Measurements from ENCODE around the gene MYO10.
"Not testable (repeated sequence)": the region's sequence is repeated elsewhere in the genome, so short reads cannot be mapped to it uniquely, and the experiment has no call there.

The MYO10 gene

DNA sequence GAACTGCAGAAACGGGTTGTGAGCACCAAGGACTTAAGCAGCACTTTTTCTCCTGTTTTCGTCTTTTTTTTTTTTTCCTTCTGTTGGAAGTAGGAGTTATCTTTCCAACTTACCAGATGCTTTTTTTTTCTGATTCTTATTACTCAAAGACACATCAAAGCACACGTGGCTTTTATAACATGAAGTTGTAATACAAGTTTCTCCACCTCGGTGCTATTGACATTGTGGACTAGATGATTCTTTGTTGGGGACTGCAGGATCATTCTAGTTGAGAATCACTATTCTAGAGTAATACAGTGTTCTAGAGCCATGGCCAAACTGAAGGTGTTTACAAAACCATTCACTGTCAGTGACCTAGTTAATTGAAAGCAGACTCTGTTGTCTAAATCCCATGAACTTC lies 51.5 kb downstream of the MYO10 start:
- DNase-seq = no peak

DNA sequence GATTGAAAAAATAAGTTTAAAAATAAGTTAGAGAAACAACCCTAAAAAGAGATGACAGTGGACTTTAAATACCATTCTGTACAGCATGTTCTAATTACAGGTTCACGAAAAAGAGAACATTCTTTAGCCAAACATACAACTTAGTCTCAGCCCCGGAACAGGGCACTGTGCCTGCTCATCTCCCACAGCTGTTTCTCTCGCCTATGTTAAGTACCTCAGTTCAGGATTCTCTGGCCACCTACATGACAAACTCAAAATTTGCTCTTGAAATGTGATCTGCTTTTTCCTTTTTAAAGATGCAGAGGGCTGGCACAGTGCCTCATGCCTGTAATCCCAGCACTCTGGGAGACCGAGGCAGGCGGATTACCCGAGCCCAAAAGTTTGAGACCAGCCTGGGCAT lies 52.3 kb downstream of the MYO10 start:
- DNase-seq = no peak

DNA sequence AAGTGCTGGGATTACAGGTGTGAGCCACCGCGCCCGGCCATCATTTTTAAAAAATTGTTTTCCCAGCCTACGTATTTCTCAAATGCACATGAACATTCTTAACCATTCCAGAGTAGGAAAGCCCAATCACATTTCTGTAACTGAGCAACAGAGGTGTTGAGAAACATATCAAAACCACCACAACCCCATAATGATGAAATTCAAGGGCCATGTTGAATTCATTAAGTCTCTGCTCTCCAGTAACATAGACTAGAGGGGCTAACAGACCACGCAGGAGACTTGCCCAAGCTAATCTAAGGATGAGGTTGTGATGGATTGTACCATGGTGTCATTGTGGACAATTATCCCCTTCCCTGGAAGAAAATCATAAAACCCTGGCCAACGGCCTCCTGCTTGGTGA lies 52.9 kb downstream of the MYO10 start:
- no peak for DNase-seq

DNA sequence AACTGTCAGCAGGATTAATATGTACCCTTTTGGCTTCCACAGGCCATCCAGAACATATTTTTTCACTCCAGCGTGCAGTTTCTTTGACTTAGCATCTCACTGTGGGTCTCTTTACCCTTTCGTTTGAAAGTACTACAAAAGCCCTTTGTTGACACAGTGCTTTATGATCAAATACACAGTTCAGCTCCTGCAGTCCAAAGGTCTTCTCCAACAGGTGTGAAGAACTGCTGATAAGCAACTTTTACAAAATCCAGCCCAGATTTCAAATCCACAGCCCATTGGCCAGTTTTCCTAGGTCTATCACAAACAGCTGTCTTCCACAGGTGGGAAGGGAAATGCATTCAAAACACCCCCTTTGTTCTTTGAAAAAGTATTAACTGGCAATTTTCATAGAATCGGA lies 54.8 kb downstream of the MYO10 start:
- DNase-seq = no peak

DNA sequence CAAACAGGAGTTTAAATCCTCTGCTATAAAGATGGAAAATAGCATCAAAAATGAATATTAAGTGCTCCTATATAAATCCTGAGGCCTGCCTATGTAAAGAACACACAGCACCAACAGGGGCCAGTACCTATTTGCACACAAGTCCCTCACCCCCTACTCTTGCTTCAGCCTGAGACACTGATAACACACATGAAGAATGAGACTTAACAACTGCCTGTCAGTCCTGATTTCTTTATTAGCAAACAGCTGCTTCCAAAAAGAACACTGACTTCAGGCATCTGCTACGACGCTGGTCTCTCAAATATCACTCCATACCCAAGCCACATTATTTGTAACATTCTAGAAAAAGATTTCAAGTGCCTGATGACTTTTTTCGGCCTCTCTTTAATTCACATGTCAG lies 55.5 kb downstream of the MYO10 start:
- no peak for DNase-seq

DNA sequence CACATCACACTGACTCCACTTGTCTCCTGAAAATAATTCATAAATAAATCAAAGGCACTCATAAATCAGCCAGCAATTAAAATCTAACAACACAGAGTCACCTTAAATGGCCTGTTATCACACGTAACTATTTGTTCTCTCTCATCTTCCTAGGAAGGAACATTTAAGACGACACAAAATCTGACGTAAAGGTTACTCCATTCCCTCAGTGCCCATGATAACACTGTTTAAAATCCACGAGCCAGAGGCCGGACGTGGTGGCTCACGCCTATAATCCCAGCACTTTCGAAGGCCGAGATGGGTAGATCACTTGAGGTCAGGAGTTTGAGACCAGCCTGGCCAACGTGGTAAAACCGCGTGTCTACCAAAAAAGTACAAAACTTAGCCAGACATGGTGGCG lies 56.4 kb downstream of the MYO10 start:
- DNase-seq = no peak

DNA sequence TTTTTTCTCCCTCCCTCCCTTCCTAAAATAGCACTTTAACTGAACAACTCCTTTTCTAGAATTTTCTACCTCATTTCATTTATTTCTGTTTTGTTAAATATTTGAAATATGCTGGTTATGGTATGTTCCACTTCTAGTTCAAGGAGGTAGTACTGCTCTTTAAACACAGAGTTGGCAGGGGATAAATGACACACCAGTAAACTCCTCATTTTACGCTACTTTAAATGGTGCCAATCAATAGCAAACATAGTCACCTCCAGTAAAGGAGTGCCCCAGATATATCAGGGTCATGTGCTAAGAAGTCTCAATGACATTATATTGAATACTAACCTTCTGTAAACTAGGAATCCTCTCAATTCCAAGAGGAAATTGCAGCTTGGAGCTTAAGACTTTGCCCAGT lies 56.9 kb downstream of the MYO10 start:
- no peak for DNase-seq

DNA sequence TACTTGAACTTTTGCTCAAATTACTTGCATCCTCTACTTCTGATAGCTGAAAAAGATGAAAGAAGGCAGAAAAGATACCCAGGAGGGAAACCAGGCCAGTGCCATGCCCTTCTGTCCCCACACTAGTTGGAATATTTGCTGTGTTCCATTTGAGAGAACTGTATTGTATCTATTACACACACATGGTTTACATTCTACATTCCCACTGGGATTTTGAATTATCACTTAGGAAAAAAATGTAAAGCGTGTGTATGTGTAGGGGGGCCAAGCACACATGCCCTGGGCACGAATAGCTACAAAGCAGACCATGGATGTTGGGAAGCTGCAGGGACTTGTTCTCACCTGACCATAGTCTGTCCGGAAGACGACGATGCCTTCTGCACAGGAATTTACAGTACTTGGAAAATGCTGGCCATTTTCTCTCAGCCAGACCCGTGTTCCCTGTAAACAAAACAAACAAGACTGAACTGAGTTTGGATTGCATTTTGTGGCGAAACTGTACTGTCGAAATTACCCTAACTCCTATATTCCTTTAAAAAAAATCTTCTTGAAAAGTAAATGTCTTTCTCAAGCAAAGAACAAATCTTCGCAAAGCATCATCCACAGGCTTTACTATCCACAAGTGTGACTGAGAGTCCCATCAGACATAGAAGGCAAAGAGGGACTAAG lies 58.7 kb downstream of the MYO10 start:
- no peak for DNase-seq

DNA sequence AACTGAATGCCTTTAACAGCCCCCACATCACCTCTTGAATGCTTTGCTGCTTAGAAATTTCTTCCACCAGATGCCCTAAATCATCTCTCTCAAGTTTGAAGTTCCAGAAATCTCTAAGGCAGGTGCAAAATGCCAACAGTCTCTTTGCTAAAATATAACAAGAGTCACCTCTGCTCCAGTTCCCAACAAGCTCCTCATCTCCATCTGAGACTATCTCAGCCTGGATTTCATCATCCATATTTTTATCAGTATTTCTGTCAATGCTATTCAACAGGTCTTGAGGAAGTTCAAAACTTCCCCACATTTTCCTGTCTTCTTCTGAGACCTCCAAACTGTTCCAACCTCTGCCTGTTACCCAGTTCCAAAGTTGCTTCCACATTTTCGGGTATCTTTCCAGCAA lies 61.7 kb downstream of the MYO10 start:
- not testable (repeated sequence) for DNase-seq

DNA sequence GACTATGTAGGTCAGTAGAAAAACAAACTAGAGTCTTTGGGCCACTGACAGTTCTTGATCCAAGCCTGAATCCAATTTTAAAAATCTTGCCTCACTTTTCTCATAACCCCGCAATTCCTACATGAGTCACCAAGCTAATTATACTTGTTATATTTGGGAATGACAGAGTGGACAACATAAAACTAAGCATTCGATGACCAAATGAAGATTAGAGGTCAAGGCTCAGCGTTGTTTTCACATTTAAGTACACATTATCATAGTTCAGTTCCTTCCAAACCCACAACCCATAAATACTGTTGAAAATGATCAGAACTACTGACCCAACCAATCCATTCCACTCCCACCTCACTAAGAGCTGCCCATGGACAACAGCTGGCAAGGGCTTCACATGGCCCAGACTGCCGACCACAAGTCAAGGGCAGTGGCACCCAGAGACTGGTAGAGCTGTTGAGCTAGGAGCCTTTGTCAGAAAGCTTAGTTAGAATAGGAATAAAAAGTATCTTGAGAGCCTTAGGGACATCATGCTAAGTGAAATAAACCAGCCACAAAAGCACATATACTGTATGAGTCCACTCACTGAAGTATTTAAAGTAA lies 64.2 kb downstream of the MYO10 start:
- DNase-seq = peak; percentile 81

DNA sequence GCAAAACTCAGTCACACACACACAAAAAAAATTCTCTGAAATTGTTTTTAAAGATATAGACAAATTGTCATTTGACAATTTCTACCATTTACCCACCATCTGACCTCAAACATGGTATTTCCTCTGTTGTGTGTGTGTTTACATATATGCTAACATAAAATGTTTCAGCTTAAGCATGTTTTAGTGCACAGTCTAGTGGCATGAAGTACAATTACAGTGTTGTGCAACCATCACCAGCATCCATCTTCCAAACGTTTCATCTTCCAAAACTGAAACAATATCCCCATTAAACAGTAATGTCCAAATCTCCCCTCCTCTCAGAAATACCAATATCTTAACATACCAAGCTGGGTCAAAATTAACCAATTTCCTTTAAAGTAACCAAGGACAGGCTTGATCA lies 65.2 kb downstream of the MYO10 start:
- no peak for DNase-seq

DNA sequence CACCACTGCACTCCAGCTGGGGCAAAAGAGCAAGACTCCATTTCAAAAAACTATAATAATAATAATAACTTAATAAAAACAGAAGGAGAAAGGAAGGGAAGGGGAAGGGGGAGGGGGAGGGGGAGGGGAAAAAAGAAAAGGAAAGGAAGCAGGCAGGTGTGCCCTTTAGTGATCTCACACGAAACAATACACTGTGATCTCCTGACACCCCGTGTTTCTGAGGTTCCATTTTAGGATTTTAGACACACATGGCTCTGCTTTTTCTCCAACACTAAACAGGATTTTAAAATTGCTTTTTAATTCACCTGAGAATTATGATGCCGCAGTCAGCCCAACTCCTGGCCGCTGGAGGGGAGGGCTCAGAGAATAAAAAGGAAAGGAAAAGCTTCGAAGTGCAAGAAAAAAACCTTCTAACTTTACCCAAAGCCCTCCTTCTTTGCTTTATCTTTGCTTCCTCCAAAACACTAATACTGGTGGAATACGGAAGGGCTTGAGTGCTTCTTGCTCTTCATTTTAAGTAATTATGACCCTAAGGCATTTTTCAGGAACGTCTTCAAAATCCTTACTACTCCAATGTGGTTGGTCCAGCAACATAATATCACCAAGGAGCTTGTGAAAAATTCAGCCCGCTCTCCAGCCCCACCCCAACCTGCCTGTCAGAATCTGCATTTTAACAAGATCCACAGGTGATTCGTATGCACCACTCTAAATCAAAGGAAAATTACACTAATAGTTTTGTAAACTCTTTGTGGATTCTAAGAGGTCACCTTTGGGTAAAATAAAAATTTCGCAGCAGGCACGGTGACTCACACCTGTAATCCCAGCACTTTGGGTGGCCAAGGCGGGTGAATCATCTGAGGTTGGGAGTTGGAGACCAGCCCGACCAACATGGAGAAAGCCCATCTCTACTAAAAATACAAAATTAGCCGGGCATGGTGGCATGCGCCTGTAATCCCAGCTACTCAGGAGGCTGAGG lies 66.0 kb downstream of the MYO10 start:
- peak; percentile 75 for DNase-seq

DNA sequence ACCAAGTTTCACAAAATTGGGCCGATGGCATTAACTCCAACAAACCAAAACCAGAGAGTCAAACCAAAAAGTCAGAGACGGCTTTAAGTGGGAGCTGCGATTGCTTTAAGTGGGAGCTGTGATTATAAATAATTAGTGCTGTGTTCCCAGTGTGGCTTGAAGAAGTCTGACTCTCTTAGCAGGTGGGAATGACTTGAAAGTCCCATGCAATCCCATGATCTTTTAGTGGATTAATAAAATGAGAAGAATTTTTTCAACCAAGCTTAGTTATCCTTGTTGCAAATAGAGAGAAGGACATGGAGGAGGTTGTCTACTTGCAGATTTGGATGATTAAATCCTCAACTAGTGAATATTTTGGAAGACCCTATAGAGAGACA lies 68.5 kb downstream of the MYO10 start:
- DNase-seq = no peak

DNA sequence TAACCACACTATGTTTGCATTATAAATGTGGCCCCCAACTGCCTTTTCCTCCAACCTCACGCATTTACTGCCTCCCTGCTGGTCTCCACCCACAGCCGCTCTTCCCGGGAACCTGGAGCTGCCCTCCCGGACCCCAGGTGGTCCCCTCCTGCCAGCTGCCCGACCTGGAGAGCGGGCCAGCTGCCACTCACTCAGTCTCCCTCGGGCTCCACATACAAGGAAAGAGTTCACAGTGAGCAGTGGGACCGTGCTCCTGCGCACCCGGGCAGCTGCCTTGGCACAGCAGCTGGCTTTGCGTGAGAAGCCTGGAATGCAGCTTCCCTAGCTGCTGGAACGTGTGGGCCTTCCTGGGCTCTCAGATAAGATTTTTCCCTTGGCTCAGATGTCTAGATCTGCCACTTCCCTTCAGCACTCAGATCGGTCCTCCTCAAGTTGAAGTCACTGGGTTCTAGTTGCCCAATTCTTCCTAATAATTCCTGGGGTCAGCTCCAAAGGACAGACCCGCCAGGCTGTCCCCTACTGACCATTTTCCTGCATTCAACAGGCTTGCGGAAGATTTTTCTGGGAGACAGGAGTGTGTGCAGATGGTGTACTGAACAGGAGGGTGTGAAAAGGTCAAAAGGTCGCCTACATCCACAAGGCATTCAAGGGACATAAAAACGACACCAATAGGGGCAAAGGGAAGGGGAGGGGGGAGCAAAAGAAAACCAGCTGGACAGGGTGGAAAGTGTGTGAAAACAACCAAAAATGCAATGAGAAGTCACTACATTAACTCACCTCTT lies 69.1 kb downstream of the MYO10 start:
- no peak for DNase-seq

DNA sequence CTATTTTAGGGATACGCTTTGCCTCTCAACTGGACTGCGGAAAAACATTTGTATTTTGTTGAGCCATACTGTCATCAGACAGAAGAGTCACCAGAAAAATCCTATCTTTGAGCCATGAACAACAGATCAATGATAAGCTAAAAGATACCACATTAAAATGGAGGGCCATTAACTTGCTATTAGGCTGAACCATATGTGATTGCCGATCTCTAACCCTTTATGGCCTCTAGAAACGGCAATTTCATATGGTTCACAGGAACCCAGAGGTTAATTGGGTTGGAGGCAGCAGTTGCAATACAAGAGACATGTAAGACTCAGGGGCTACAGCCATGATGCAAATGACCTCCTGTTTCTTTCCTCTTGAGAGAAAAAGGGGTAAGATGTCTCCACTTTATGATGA lies 69.8 kb downstream of the MYO10 start:
- DNase-seq = no peak

DNA sequence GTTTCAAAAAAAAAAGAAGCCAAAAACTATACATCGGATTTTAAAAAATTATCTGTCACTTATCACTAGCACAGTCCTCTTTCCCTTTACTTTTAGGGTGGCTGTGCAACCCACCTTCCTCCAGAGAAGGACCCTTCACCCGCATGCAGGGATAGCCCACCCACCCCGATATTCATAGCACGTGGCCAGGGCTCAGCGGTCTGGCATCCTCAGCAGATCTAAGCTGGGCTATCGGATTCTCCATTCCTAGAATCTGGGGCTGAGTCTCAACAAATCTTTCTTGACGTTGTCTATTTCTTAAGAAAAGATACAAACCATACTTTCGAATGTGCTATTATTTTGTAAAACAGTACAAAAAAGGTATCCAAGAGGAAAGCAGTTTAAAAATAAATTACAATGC lies 70.9 kb downstream of the MYO10 start:
- no peak for DNase-seq

DNA sequence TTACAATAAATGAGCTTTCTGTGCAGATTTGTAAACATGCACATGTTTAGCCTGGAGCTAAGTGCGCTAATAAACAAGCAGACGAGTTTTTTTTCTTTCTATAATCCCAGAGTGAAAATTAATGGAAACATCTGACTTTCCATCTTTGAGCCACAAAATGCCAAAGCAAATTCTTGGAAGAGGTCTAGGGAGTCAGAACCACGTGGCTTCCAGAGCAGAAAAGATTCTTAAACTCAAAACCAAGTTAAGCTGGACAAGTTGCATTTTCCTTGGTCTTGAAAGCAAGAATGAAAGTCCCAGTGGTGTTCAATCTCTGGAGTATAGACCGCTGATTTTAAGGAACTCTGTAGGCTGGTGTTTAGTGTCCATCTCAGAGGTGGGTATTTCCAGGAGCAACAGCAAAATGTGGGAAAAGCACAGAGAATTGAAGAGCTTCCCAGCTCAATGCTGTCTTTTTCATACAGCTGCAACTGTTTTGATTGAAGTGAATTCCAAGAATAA lies 71.4 kb downstream of the MYO10 start:
- DNase-seq = no peak

DNA sequence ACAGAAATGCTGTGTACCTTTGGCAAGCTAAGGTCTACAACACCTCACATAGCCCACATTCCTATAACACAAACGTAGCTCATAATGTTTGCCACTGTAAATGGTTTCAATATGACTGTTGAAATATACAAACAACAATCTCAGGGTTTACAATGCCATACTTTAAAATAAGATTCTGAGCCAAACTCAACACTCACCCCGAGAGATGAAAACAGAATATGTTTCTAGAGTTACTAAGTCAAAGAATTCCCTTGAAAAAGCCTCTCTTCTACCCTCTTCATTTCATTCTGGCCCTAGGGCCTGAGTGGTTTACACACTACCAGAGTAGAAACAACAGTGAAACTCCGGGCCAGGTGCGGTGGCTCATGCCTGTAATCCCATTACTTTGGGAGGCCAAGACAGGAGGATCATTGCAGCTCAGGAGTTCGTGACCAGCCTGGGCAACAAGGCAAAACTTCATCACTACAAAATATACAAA lies 72.6 kb downstream of the MYO10 start:
- no peak for DNase-seq

DNA sequence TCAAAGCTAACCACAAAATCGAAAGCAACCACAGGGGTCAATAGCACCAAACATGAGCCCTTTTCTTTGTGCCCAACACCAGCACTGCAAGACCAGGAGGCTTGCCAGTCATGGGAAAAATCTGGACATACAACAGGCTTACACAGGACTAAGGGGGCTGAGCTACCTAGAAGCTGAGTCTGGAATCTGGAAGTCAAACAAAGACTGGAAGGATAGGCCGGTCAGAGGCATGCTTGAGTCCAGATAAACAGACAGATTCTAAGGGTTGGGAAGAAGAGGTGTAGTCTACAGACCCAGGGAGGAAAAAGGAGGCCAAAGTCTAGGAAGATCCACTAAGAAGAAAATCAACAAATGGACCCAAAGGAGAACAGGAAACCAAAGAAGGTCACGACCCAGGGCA lies 73.3 kb downstream of the MYO10 start:
- no peak for DNase-seq

DNA sequence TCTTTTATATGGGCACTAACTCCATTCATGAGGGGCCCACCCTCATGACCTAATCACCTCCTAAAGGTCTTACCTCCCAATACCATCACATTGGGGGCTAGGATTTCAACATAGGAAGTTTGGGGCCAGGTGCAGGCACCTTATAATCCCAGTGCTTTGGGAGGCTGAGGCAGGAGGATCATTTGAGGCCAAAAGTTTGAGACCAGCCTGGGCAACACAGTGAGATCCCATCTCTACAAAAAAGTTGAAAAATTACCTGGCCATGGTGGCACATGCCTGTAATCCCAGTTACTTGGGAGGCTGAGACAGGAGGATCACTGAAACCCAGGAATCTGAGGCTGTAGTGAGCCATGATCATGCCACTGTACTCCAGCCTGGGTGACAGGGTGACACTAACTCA lies 76.7 kb downstream of the MYO10 start:
- no peak for DNase-seq

DNA sequence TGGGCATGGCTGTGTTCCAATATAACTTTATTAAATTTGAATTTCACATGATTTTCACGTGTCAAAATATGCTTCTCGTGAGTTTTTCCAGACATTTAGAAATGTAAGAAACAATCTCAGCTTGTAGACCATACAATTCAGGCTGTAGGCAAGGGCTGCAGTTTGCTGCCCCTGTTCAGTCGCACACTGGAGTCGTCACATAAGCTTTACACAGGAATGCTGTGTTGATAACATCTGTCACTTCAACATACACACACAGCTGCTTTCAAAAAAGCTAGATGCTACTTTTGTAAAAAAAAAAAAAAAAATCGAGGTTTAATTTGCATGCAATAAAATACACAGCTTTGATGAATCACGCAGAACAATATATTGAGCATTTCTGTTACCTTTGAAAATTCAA lies 77.9 kb downstream of the MYO10 start:
- no peak for DNase-seq

DNA sequence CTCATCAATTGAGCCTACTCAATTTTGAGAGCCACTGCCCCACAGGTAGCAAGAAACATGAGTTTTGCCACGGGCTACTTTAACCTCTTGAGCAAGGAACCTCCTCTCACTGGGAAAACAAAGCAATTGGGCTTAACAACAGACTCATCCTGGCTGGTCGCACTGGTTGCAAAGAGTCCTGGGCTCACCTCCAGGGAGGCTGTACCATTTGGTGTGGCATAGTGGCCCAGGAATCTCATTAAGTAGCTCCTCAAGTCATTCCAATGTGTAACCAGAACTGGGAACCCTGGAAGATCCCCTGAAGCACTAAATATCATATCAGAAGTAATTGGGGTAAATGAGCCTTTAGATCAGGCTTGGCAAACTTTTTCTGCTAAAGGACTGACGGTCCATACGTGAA lies 78.5 kb downstream of the MYO10 start:
- DNase-seq = peak; percentile 23

DNA sequence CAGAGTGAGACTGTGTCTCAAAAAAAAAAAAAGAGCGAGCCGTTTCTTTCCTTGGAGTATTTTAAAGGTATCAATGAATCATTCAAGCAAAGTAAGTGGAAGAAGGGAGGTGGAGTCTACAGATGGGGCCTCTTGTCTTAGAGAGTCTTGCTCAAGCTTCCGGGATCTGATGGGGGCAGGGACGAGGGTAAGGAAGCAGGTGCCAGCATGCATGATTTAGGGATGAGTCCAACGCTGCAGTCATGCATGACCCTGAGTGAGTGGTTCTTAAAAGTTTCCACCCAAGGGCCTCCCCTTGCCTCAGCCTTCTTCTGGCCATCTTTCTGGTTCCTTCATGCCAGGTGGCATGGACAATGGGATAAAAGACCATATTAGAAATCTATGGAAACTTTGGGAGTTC lies 79.6 kb downstream of the MYO10 start:
- peak; percentile 87 for DNase-seq
